Adrenal gland (tissue), 12 donors: ENCODE results near the gene SPP1. TPM values are rescaled to one million over a fixed set of nuclear protein-coding genes. Genes with fewer than 3 reads are reported as not detected.
A peak's percentile ranks its signal among the peaks of the same experiment; 100 is the strongest.

Experiments
- DNase-seq, 7 donors: peaks; one replicate each; pipeline ENCODE4 v3.0.0-alpha.2; 2019 to 2020
- H3K27ac ChIP-seq, 5 donors: fragments of 200-600 bp; sonication (generic) in 4 of 5; 1 replicate in 3 of 5; 2 replicates in 2 of 5; pipeline versions ENCODE4 v1.5.1 to v1.8.0; 2016 to 2020; ENCODE audit warnings: mild to moderate bottlenecking in 1 of 5
- H3K27me3 ChIP-seq: fragments of 200-600 bp; 2 replicates; pipeline ENCODE4 v1.8.0; 2021
- H3K36me3 ChIP-seq, 2 donors: fragments of 200-600 bp; replicated peaks in 1 of 2; 1 replicate in 1 of 2; 2 replicates in 1 of 2; pipeline versions ENCODE4 v1.5.1 to v1.8.0; 2018 to 2022
- H3K4me1 ChIP-seq, 2 donors: fragments of 200-600 bp; replicated peaks in 1 of 2; 1 replicate in 1 of 2; 2 replicates in 1 of 2; pipeline versions ENCODE4 v1.5.1 to v1.8.0; 2018 to 2021
- H3K4me3 ChIP-seq, 4 donors: fragments of 200-600 bp; sonication (generic) in 3 of 4; one replicate each; pipeline ENCODE4 v1.5.1; 2016 to 2018
- H3K9me3 ChIP-seq, 3 donors: fragments of 200-600 bp; sonication (generic) in 1 of 3; replicated peaks in 1 of 3; 1 replicate in 2 of 3; 2 replicates in 1 of 3; pipeline versions ENCODE4 v1.5.1 to v1.8.0; 2016 to 2021
- POLR2A ChIP-seq, 2 donors: fragments of 450-650 bp; IDR thresholded peaks; one replicate each; pipeline ENCODE4 v1.6.1; 2017; ENCODE audit warnings: antibody characterized with exemption in 2 of 2, mild to moderate bottlenecking in 2 of 2, moderate library complexity in 1 of 2
- WGBS, 4 donors: extraction: QIAGEN DNeasy Blood & Tissue Kit in 2 of 4; methylation state at CpG; one replicate each; pipeline versions ENCODE4 v1.1.5 to v1.1.7; 2013 to 2017; 5-methylcytosine and 5-hydroxymethylcytosine counted together
- intact Hi-C, 2 donors: fragments of 100-400 bp; cut with DNase I; formaldehyde crosslinking; loops; one replicate each; pipeline versions ENCODE4 v1.14.1 to v1.15.0; 2022 to 2023
- polyA plus RNA-seq, 3 donors: library from polyadenylated mRNA; stranded (reverse); fragments of 200-250 nt in 2 of 3; fragments of 350-450 nt in 1 of 3; fragmentation: Illumina TruSeq in 1 of 3; extraction: RNeasy Lipid Tissue Mini Kit (QIAGEN cat#74804) in 1 of 3; gene quantifications; one replicate each; pipeline ENCODE4 v1.2.3, GENCODE V29; 2013 to 2014
- total RNA-seq, 9 donors: library from RNA; depleted of rRNA in 4 of 9; stranded (reverse); fragments of >200 nt in 4 of 9; fragments of 120-200 nt in 1 of 9; fragmentation: NEBNext Ultra II Directional in 1 of 9; extraction: Animal tissue kit (Norgen Biotek cat#: 25700) in 1 of 9; gene quantifications; one replicate each; pipeline versions ENCODE4 v1.1.0 to v1.2.4, GENCODE V29; 2013 to 2023
- TF ChIP-seq, protein P1 (sequence below), 6 experiments: fragments of 450-650 bp in 4 of 6; fragments of 200-600 bp in 2 of 6; sonication (generic) in 1 of 6; IDR thresholded peaks; 1 replicate in 5 of 6; 2 replicates in 1 of 6; pipeline versions ENCODE4 v1.5.1 to v1.8.0; 2016 to 2021; ENCODE audit warnings: antibody characterized with exemption in 6 of 6, mild to moderate bottlenecking in 2 of 6, moderate library complexity in 1 of 6
- donor health status: healthy with polysubstance abuse.
- donor health status: Bipolar disorder and iron deficiency.
- donor health status: DM: yes; HTN: yes; CAD: no.
- donor health status: DM: no; HTN: no; CAD: no.
- donor health status: DM: no; HTN: no; CAD: no.
- donor health status: DM: yes; HTN: yes; CAD: no.

Gene SPP1
- total and polyA plus RNA-seq, 12 donors = 5.2 to 166 (median 39.3) TPM

DNA sequence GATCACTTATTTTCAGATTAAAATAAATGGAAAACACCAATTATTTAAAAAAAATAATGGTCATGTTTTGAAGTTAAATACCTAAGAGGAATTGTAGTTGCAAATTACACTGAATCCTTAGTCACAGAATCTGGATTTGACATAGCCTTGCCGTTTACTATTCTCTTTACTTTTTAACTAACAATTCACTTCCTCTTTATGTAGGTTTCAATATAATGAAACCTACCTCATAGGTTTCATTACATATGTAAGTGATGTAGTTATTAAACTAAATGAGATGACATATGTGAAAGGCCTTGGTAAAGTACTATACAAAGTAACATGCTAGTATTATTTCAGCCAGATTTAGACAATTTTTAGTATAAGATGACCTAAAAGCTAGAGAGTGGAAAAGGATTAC, 6.5 kb downstream of the SPP1 start:
- Histone ChIP-seq H3K4me1 (no peaks in the 10 kb centered on the region), H3K4me3 (no peak overlapping the region), H3K9me3 (no peaks in the 10 kb centered on the region), H3K27ac (no peak overlapping the region), H3K36me3 (no peaks in the 10 kb centered on the region), H3K27me3 (peaks cover 10% of the 10 kb centered on the region)
- DNase-seq = no peak
- TF ChIP-seq, protein P1, sequence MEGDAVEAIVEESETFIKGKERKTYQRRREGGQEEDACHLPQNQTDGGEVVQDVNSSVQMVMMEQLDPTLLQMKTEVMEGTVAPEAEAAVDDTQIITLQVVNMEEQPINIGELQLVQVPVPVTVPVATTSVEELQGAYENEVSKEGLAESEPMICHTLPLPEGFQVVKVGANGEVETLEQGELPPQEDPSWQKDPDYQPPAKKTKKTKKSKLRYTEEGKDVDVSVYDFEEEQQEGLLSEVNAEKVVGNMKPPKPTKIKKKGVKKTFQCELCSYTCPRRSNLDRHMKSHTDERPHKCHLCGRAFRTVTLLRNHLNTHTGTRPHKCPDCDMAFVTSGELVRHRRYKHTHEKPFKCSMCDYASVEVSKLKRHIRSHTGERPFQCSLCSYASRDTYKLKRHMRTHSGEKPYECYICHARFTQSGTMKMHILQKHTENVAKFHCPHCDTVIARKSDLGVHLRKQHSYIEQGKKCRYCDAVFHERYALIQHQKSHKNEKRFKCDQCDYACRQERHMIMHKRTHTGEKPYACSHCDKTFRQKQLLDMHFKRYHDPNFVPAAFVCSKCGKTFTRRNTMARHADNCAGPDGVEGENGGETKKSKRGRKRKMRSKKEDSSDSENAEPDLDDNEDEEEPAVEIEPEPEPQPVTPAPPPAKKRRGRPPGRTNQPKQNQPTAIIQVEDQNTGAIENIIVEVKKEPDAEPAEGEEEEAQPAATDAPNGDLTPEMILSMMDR (IDR thresholded peaks at IDR 0.05) = no peak
- TF ChIP-seq POLR2A (IDR thresholded peaks at IDR 0.05) = no peak
- 57 to 68% (median 59%) methylated on average over 1 of the region's 1 CpG for WGBS, 4 donors
- intact Hi-C loops = no loop called here

DNA sequence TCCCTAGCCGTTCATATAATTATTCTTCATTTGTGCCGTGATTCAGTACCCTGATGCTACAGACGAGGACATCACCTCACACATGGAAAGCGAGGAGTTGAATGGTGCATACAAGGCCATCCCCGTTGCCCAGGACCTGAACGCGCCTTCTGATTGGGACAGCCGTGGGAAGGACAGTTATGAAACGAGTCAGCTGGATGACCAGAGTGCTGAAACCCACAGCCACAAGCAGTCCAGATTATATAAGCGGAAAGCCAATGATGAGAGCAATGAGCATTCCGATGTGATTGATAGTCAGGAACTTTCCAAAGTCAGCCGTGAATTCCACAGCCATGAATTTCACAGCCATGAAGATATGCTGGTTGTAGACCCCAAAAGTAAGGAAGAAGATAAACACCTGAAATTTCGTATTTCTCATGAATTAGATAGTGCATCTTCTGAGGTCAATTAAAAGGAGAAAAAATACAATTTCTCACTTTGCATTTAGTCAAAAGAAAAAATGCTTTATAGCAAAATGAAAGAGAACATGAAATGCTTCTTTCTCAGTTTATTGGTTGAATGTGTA, 7.0 kb downstream of the SPP1 start:
- Histone ChIP-seq H3K27ac (no peak overlapping the region), H3K27me3 (peaks cover 10% of the 10 kb centered on the region), H3K4me1 (no peaks in the 10 kb centered on the region), H3K4me3 (no peak overlapping the region), H3K36me3 (no peaks in the 10 kb centered on the region), H3K9me3 (no peaks in the 10 kb centered on the region)
- DNase-seq = no peak
- intact Hi-C loops = no loop called here
- WGBS, 4 donors = 82 to 88% (median 85%) methylated on average over 13 of the region's 13 CpGs
- TF ChIP-seq POLR2A (IDR thresholded peaks at IDR 0.05) = no peak
- TF ChIP-seq, protein P1 (IDR thresholded peaks at IDR 0.05) = no peak

DNA sequence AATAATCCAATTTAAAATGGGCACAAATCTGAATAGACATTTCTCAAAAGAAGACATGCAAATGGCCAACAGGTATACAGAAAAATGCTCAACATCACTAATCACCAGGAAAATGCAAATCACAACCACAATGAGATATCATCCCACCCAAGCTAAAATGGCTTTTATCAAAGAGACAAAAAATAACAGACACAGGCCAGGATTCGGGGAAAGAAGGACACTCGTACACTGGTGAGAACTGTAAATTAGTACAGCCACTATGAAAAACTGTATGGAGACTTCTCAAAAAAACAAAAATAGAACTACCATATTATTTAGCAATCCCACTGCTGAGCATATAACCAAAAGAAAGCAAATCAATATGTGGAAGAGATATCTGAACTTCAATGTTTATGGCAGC, 8.5 kb downstream of the SPP1 start:
- no peak overlapping the region for H3K4me3 ChIP-seq
- WGBS, 4 donors = 81 to 94% (median 87%) methylated on average over 2 of the region's 2 CpGs

DNA sequence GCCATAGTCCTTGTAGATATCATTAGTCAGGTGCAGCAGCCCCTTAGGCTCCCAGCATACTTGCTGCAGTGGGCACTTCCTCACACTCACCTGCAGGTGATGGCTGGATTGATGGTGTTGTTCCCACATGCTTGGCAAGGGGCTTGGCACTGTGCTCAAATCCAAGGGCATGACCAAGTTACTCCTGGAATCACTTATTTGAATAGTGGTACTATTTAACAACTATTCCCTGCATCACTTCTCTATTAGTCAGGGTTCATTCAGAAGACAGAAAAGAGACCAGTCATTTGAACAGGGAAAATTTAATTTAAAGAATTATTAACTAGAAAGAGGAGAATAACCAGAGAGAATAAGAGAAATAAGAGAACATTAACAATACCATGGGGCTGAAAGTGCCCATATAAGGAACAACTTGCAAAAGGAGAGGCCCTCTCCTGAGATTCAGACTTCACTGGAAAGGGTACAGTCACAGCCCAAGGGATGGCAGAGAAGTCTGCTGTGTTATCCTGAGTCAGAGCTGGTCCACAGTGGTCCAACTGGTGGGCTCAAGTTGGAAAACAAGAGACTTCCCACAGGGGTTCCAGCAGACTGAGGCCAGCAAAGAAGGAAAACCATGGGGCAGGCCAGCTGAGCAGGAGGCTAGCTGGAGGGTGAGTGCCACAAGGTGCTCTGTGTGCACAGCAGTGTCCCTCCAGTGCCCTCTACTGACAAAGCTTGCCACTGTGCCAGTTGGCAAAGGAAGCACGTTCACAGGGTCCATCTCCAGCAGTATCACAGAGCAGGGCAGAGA, 9.8 kb downstream of the SPP1 start:
- Histone ChIP-seq H3K27ac (no peak overlapping the region), H3K36me3 (no peaks in the 10 kb centered on the region), H3K27me3 (peaks cover 12% of the 10 kb centered on the region), H3K4me1 (no peaks in the 10 kb centered on the region), H3K4me3 (no peak overlapping the region), H3K9me3 (no peaks in the 10 kb centered on the region)
- intact Hi-C loops = no loop called here
- peak; percentile 74 to 86 (median 81) for DNase-seq
- no peak for TF ChIP-seq POLR2A (IDR thresholded peaks at IDR 0.05)
- TF ChIP-seq, protein P1 (IDR thresholded peaks at IDR 0.05) = peak; percentile 50 to 74 (median 58)
- 0 to 12% (median 4%) methylated on average over 1 of the region's 1 CpG for WGBS, 4 donors

More for the DNA sequence above, 8.5 kb downstream of the SPP1 start:
- Histone ChIP-seq H3K9me3 (no peaks in the 10 kb centered on the region), H3K36me3 (no peaks in the 10 kb centered on the region), H3K4me1 (no peaks in the 10 kb centered on the region), H3K27ac (no peak overlapping the region), H3K27me3 (peaks cover 12% of the 10 kb centered on the region)
- TF ChIP-seq, protein P1 (IDR thresholded peaks at IDR 0.05) = no peak
- no peak for TF ChIP-seq POLR2A (IDR thresholded peaks at IDR 0.05)
- intact Hi-C loops = no loop called here
- DNase-seq = no peak
